ENCODE data around the gene CACNA1G.

The CACNA1G gene

DNA sequence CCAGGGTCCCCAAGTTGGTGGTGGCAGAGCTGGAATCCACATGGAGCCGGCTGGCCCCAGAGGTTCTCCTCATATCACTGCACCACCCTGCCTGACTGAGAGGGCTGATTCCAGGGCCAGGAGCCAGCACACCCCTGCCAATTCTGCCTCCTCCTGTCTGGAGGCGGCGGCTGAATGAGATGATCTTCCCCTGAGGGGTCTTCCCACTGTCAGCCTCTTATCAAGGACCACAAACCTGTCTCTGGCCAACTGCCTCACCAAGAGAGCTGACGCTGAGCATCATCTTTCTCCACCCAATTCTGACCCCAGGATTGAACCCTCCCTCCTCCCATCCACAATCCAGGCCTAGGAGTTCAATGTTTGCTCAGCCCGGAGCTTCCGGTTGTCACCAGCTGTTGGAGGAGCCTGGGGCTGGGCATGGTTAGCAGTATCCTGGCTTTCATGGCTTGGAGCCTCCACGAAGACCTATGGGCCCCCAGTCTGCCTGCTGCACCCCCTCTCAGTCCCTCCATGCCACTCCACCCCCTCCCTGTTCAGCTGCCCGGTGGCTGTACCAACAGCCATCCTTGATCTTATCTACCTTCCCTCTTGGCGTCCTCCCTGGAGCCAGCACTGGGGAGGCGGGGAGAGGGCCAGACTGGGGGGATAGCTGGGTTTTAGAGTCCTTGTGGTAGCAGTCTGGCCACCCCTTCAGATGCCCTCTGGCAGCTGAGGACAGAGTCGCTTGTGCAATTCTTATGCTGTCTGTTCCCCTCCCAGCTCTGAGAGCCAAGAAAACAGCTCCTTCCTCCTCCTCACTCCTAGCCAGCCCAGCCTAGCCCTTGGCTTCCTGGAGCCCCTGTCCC lies 99.7 kb downstream of the CACNA1G start:
- DNase-seq = peak; percentile 93

- DNase-seq = no peak
Measured at GRCh38 chr17:50660887-50661345, 100.4 kb downstream of the CACNA1G start.

GRCh38 chr17:50661348-50661747 lies 100.8 kb downstream of the CACNA1G start:
- peak; percentile 61 for DNase-seq

- DNase-seq = peak; percentile 85
Measured at GRCh38 chr17:50661795-50662391, 101.4 kb downstream of the CACNA1G start.

DNA sequence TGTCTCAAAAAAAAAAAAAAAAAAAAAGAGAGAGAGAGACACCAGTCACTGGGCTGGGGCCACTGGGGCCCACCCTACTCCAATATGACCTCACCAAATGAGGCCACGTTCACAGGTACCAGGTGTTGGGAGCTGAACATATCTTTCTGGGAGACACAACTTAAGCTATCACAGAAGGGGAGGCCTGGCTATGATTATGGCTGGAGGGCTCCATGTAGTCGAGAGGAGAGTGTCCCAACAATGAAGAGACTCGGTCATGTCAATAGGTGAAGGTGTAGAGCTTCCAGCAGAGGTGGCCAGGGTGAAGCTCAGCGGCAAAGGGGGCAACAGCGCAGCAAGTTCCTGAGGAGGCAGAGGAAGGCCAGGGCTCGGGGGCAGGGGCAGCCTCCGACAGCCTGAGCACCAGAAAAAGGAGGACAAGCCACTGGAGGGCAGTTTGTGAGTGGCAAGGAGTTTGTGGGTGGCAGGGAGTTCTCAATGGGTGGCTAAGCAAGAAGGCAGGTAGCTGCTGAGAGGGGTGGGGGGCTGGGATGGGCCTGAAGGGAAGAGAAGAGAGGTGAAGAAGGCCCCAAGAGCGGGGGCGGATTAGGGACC lies 102.2 kb downstream of the CACNA1G start:
- DNase-seq = no peak

- DNase-seq = no peak
Measured at GRCh38 chr17:50663812-50664374, 103.4 kb downstream of the CACNA1G start.

DNA sequence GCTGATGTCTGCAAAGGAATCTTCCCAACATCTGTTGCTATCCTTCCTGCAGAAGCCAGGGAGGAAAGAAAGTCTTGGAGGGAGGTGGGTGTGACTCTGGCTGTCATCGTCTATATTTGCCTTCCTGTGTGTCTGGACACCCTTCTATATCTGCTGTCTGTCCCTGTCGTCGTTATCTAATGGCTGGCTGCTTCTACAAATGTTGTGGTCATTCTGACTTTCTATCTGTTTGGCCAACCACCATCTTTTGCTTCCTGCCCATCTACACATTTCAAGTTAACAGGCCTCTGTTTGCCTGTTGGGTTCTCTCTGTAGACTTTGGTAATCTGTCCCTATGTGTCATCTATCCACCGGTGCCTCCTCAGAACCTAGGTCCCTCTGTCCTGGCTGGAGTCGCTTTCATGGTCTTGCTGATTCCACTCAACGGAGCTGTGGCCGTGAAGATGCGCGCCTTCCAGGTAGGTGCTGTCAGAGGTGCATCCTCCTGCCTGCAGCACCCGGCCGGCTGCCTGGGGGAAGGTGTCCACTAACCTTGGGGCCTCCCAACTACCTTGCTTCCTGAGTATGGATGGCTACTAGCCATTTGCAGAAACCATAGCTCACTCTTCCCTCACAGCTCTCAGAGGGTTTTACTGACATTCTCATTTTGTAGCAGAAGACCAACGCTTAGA lies 104.4 kb downstream of the CACNA1G start:
- DNase-seq = no peak

GRCh38 chr17:50665838-50666237 lies 105.3 kb downstream of the CACNA1G start:
- no peak for DNase-seq

DNA sequence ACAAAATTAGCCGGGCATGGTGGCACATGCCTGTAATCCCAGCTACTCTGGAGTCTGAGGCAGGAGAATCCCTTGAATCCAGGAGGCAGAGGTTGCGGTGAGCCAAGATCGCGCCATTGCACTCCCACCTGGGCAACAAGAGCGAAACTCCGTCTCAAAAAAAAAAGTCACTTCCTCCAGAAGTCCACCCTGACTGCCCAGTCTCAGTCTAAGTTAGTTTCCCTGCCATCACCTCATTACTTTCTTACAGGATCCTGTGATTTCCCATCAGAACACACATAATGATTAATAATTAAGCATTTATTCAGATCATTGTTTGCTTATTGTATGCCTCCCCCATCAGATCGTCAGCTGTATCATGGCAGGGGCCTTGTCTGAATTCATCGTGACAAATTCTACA lies 105.8 kb downstream of the CACNA1G start:
- DNase-seq = no peak

DNA sequence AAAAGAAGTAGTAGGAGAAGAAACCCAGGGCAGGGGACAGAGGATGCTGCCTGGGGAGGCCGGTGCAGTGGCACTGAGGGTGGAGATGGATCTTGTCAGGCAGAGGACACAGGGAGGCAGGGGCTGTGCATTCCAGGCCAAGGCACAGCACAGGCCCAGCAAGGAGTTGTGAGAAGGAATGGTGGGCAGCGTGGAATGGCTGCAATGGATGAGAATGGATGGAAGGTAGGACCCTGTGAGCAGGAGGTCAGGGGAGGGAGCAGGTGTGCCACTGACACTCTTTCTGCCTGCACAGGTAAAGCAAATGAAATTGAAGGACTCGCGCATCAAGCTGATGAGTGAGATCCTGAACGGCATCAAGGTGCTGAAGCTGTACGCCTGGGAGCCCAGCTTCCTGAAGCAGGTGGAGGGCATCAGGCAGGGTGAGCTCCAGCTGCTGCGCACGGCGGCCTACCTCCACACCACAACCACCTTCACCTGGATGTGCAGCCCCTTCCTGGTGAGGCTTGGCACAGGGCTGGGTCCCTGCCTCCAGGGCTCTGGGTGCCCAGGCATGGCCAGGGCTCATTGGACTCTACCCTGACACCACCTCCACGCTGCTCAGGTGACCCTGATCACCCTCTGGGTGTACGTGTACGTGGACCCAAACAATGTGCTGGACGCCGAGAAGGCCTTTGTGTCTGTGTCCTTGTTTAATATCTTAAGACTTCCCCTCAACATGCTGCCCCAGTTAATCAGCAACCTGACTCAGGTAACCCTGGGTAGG lies 106.9 kb downstream of the CACNA1G start:
- DNase-seq = no peak

- no peak for DNase-seq
Measured at GRCh38 chr17:50668025-50668837, 107.7 kb downstream of the CACNA1G start.

GRCh38 chr17:50668838-50669581 lies 108.5 kb downstream of the CACNA1G start:
- no peak for DNase-seq

GRCh38 chr17:50672071-50672470 lies 111.6 kb downstream of the CACNA1G start:
- no peak for DNase-seq

- DNase-seq = no peak
Measured at GRCh38 chr17:50672831-50673551, 112.5 kb downstream of the CACNA1G start.

DNA sequence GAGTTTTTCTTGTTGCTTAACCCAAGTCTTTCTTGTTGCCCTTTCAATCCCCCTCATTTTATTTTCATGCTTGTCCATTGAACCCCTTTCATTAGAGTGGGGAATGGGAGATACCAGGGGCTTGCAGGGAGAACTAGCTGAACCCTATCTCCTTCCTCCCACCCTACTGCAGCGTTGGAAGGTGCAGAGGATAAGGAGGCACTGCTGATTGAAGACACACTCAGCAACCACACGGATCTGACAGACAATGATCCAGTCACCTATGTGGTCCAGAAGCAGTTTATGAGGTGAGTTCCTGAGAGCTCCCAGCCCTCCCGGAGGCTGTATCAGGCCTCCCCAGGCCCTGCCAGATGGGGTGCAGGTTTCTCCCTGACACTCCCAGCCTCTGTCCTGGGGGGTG lies 114.7 kb downstream of the CACNA1G start:
- DNase-seq = no peak

DNA sequence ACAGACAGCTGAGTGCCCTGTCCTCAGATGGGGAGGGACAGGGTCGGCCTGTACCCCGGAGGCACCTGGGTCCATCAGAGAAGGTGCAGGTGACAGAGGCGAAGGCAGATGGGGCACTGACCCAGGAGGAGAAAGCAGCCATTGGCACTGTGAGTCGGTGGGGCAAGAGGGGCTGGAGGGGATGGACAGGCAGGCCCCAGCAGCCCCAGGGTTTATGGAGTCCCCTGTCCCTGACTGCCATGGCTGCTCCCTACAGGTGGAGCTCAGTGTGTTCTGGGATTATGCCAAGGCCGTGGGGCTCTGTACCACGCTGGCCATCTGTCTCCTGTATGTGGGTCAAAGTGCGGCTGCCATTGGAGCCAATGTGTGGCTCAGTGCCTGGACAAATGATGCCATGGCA lies 115.1 kb downstream of the CACNA1G start:
- peak; percentile 68 for DNase-seq

- DNase-seq = no peak
Measured at GRCh38 chr17:50676065-50676975, 115.8 kb downstream of the CACNA1G start.

All from NCI-H69 (cell line).